ENCODE data around the gene PRRC2C. TPM values are rescaled to one million over a fixed set of nuclear protein-coding genes. Genes with fewer than 3 reads are reported as not detected.

The PRRC2C gene
- total and polyA plus RNA-seq, 12 donors = 44.4 to 103 (median 62.9) TPM

DNA sequence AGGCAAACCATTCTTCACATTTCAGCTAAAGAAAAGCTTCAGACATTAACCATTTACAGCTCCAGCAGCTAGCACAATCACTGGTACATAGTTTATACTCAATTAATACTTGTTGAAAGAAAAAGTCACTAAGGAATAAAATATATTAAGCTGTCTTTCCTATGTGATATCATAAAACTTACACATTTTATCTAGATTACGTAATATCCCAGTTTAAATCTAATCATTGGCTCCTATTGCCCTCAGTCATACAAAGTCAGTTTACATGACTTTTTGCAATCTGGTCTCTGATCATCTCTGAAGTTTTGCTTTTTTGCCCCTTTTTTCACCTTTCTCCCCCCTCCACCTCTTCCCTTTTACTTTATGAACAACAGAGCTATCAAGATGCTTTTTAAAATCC, 8.5 kb upstream of the PRRC2C start:
- DNase-seq = no peak
- WGBS, 4 donors = 83 to 88% (median 84%) methylated on average over 1 of the region's 1 CpG
- no peak for TF ChIP-seq POLR2A (IDR thresholded peaks at IDR 0.05)
- TF ChIP-seq, protein P1, sequence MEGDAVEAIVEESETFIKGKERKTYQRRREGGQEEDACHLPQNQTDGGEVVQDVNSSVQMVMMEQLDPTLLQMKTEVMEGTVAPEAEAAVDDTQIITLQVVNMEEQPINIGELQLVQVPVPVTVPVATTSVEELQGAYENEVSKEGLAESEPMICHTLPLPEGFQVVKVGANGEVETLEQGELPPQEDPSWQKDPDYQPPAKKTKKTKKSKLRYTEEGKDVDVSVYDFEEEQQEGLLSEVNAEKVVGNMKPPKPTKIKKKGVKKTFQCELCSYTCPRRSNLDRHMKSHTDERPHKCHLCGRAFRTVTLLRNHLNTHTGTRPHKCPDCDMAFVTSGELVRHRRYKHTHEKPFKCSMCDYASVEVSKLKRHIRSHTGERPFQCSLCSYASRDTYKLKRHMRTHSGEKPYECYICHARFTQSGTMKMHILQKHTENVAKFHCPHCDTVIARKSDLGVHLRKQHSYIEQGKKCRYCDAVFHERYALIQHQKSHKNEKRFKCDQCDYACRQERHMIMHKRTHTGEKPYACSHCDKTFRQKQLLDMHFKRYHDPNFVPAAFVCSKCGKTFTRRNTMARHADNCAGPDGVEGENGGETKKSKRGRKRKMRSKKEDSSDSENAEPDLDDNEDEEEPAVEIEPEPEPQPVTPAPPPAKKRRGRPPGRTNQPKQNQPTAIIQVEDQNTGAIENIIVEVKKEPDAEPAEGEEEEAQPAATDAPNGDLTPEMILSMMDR (IDR thresholded peaks at IDR 0.05) = no peak
- Histone ChIP-seq H3K27me3 (no peaks in the 10 kb centered on the region), H3K9me3 (replicated peaks in 1 of 3) (no peaks in the 10 kb centered on the region), H3K27ac (no peak overlapping the region), H3K4me1 (replicated peaks in 1 of 2) (no peaks in the 10 kb centered on the region), H3K36me3 (replicated peaks in 1 of 2) (no peaks in the 10 kb centered on the region), H3K4me3 (no peak overlapping the region)
- intact Hi-C loops (cut with DNase I) = no loop called here

DNA sequence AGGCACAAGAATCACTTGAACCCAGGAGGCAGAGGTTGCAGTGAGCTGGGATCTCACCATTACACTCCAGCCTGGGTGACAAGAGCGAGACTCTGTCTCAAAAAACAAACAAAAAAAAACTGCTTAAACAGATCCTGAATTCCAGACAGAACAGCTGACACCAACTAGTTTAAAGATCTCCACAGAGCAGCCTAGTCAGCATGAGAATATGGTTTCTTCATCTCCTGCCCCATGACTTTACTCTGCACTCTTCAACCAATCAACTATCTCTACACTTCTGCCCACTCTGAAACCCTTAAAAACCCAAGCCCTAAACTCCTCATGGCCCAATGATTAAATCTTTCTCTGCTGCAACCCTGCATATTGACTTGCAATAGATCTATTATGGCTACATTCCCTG, 7.5 kb upstream of the PRRC2C start:
- no peak for DNase-seq
- WGBS, 4 donors = 84 to 95% (median 90%) methylated on average over 1 of the region's 1 CpG
- H3K4me1 ChIP-seq (replicated peaks in 1 of 2) = no peaks in the 10 kb centered on the region
- H3K27me3 ChIP-seq = no peaks in the 10 kb centered on the region
- intact Hi-C loops (cut with DNase I) = no loop called here
- no peaks in the 10 kb centered on the region for H3K36me3 ChIP-seq (replicated peaks in 1 of 2)
- H3K4me3 ChIP-seq = no peak overlapping the region
- H3K9me3 ChIP-seq (replicated peaks in 1 of 3) = no peaks in the 10 kb centered on the region
- no peak overlapping the region for H3K27ac ChIP-seq
- no peak for TF ChIP-seq POLR2A (IDR thresholded peaks at IDR 0.05)
- TF ChIP-seq, protein P1 (IDR thresholded peaks at IDR 0.05) = no peak

DNA sequence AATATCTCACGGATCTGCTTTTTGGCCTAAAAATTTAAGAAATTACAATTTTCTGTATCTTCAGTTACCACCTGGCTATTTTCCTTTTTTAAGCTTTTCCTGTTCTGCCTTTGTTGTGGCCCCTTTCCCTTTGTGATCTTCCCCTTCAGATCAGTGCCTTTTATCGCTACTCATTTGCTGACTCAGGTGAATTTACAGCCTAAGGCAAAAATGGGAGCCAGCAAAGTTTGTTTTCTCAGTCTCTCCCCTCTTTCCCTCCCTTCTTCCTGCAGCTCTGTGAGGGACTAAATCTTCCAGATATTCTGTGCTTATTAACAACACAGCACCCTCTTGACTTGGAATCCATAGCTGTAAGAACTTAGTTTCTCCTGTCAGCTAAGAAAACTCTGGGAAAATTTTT, 5.3 kb upstream of the PRRC2C start:
- H3K4me3 ChIP-seq = no peak overlapping the region
- H3K27ac ChIP-seq = no peak overlapping the region
- WGBS, 4 donors = 50 to 65% (median 61%) methylated on average over 2 of the region's 2 CpGs
- no peak for TF ChIP-seq POLR2A (IDR thresholded peaks at IDR 0.05)
- TF ChIP-seq, protein P1 (IDR thresholded peaks at IDR 0.05) = no peak
- H3K9me3 ChIP-seq (replicated peaks in 1 of 3) = no peaks in the 10 kb centered on the region
- H3K36me3 ChIP-seq (replicated peaks in 1 of 2) = no peaks in the 10 kb centered on the region
- no peaks in the 10 kb centered on the region for H3K27me3 ChIP-seq
- H3K4me1 ChIP-seq (replicated peaks in 1 of 2) = no peaks in the 10 kb centered on the region
- intact Hi-C loops (cut with DNase I) = loop anchor here in 1 of 2 donors (10.0 kb wide), 2 partner anchors 105 to 235 kb away; no protein-coding TSS in a partner anchor
- no peak for DNase-seq

DNA sequence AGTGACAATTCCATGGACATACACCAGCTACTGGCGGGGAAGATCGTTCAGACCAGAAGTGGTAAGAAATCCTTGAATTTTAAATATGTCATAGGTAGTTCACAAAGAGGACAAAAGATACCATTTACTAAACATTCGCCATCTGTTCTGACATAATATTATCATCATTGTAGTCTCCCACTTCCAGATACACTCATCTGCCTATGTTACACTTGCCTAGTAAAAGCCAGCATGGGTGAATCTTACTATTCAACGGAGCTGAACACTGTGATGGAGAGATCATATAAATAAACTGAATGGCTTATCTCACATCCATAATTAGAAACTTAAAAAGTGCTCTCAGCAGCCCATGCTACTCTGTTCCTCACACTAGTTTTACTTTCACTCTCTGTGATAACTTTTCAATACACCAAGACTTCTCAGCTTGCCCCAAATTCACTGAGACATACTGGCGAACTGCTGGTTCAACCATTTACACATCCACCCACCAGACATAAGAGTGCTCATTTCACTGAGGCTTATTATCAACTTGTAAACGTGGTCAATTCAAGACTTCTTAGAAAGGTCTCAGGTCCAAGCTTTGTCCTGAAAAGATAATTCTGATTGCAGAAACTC, 463 bp upstream of the PRRC2C start:
- Histone ChIP-seq H3K9me3 (replicated peaks in 1 of 3) (no peaks in the 10 kb centered on the region), H3K4me3 (peak overlapping the region; percentile 21 to 89 (median 40)), H3K27me3 (no peaks in the 10 kb centered on the region), H3K4me1 (replicated peaks in 1 of 2) (peaks cover 8 to 35% of the 10 kb centered on the region in 2 donors), H3K27ac (peak overlapping the region; percentile 91 to 100 (median 99)), H3K36me3 (replicated peaks in 1 of 2) (no peaks in the 10 kb centered on the region)
- peak in 1 of 2 donors; percentile 23 for TF ChIP-seq POLR2A (IDR thresholded peaks at IDR 0.05)
- TF ChIP-seq, protein P1 (IDR thresholded peaks at IDR 0.05) = peak in 2 of 6 experiments; percentile 86 to 89
- intact Hi-C loops (cut with DNase I) = loop anchor here in 1 of 2 donors (10.0 kb wide), 2 partner anchors 100 to 230 kb away; no protein-coding TSS in a partner anchor
- 9 to 16% (median 11%) methylated on average over 6 of the region's 6 CpGs for WGBS, 4 donors
- no peak for DNase-seq

All from adrenal gland (tissue), 12 donors.